ENCODE data around the gene SLC43A3. TPM values are rescaled to one million over a fixed set of nuclear protein-coding genes. Genes with fewer than 3 reads are reported as not detected.
A peak's percentile ranks its signal among the peaks of the same experiment; 100 is the strongest.

Gene SLC43A3
- total and polyA plus RNA-seq, 2 of the 4 experiments (the other 2 are of a cell fraction): 12.7 to 21.1 TPM

- Histone ChIP-seq H3K9me3 (ENCODE audit: control insufficient read depth, insufficient read depth, low read length) (no peaks in the 10 kb centered on the region), H3K9ac (ENCODE audit: low read depth, low read length) (no peak overlapping the region), H4K5ac (ENCODE audit: low read depth, low read length) (no peak overlapping the region), H3K9me1 (ENCODE audit: insufficient read depth, low read length) (no peaks in the 10 kb centered on the region), H2BK120ac (ENCODE audit: low read depth, low read length) (no peak overlapping the region), H4K20me1 (ENCODE audit: insufficient read depth, low read length) (no peaks in the 10 kb centered on the region; the same call in 1 of the 2 replicates), H4K8ac (ENCODE audit: low read depth in 2 of 2, low read length in 2 of 2) (no peak overlapping the region), H2AFZ (replicated peaks; ENCODE audit: low read length, poor library complexity) (peak overlapping the region; percentile 86), H3K4ac (ENCODE audit: low read depth, low read length) (no peak overlapping the region), H2AK5ac (ENCODE audit: low read depth, low read length) (no peak overlapping the region), H3K14ac (replicated peaks; ENCODE audit: low read depth, low read length) (no peak overlapping the region), H4K91ac (ENCODE audit: insufficient read depth, low read depth, low read length) (no peak overlapping the region), H3K56ac (ENCODE audit: extremely low read depth, insufficient read depth, low read length) (no peak overlapping the region), H2BK20ac (ENCODE audit: low read depth, low read length) (no peak overlapping the region), H3K18ac (ENCODE audit: low read depth, low read length) (no peak overlapping the region), H2BK5ac (ENCODE audit: low read depth, low read length, poor library complexity, severe bottlenecking) (no peak overlapping the region), H3K36me3 (ENCODE audit: control insufficient read depth, insufficient read depth, low read length) (no peaks in the 10 kb centered on the region), H2BK15ac (ENCODE audit: low read depth, low read length) (no peak overlapping the region), H3K4me1 (ENCODE audit: control insufficient read depth, insufficient read depth, low read length) (peaks cover 3% of the 10 kb centered on the region; the same call in 1 of the 2 replicates), H3K4me2 (ENCODE audit: low read depth, low read length) (peak overlapping the region; percentile 24; the same call in 1 of the 2 replicates), H3K4me3 (ENCODE audit: insufficient read depth, low read depth, low read length) (peak overlapping the region; percentile 69), H2AK9ac (replicated peaks; ENCODE audit: low read depth, low read length, poor library complexity) (no peak overlapping the region), H3K23ac (ENCODE audit: low read depth, low read length) (0 out of 2 replicates have a peak overlapping the region, but pooled peaks have one; percentile 32), H3K79me1 (ENCODE audit: low read depth in 1 of 2, low read length in 2 of 2) (no peaks in the 10 kb centered on the region), H3K27me3 (ENCODE audit: control insufficient read depth, insufficient read depth, low read length) (peaks cover 60% of the 10 kb centered on the region), H3K27ac (ENCODE audit: insufficient read depth, low read length) (no peak overlapping the region)
- no peak for ATAC-seq (ENCODE audit: low read depth)
- DNase-seq: no peak
- in situ Hi-C loops (cut with MboI; ENCODE audit: low sequenced_read_pairs): no loop called here
- 17% methylated on average over 14 of the region's 50 CpGs; no CpG with 5 or more reads in 1 of the 2 experiments for WGBS, 2 experiments (ENCODE audit: extremely low coverage in 2 of 2, insufficient read length in 1 of 2)
- CTCF ChIA-PET: interaction anchor here (1.2 kb wide), 1 partner anchor 23 kb away, joined by 3 read pairs; no protein-coding TSS in a partner anchor
- POLR2A ChIA-PET (ENCODE audit: unreplicated experiment): no interaction called here
- dilution Hi-C loops (cut with HindIII; ENCODE audit: low sequenced_read_pairs, unreplicated experiment): no loop called here
- no TSS peak for BruUV-seq (replicated peaks)
- intact Hi-C loops (cut with micrococcal nuclease): no loop called here
- TF ChIP-seq MAFK (IDR thresholded peaks at IDR 0.05; ENCODE audit: low read depth, low read length): peak; percentile 58
- TF ChIP-seq MAZ (IDR thresholded peaks at IDR 0.05; ENCODE audit: borderline replicate concordance, low read depth, low read length): no peak
- TF ChIP-seq MXI1 (IDR thresholded peaks at IDR 0.05; ENCODE audit: borderline replicate concordance, low read depth, low read length): no peak
These were observed 34.1 kb upstream of the SLC43A3 start for GRCh38 chr11:57460758-57461749.

Measured in IMR-90 (cell line).